Measurements from ENCODE around the gene CDH22. TPM values are rescaled to one million over a fixed set of nuclear protein-coding genes. Genes with fewer than 3 reads are reported as not detected.

CDH22 gene
- total RNA-seq, 2 donors from 2014 or later: 0.22 to 0.77 TPM

DNA sequence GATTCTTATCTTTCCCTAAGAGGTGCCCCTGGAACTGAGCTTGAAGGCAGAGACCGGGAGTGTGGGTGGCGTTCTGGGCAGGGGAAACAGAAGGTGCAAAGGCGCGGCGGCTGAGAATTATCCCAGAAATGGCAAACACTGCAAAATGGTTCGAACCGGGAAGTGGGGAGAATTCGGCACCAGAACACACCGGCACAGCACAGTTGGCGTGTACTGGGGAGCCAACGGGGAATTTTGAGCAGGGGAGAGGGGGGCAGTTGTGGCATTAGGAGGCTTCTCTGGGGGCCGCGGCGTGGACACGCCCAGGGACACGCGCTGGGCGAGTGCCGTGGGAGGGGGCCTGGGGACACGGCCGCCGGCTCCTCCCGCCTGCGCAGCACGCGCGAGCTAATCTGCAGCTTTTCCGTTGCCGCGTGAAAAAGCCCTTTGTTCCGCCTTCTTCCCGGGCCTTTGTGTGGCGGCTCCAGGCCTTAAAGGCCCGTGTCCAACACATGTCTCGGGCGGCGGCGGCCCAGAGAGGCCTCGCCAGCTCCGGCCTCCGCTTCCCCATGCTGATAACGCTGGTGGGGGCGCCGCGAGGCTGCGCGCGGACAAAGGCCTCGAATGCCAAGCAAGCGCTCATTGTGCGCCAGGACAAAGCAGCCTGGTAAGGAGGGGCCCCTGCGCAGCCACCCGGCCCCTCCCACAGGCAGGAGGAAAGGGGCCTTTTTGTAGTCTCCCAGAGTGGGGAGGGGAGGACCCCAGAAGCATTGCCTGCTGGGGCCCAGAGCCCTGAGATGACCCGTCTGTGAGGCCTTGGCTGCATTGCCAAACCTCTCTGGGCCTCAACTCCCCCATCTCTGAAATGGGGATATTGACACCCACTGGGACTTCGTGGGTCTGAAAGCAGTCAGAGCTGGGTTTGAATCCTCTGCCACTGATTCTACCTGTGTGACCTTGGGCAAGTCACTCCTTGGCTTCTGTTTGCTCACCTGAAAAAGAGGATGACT lies 107.4 kb downstream of the CDH22 start:
- no peaks in the 10 kb centered on the region for H3K4me1 ChIP-seq (ENCODE audit: control insufficient read depth, insufficient read depth, low read length)
- no peak overlapping the region for H3K4me3 ChIP-seq (ENCODE audit: low read length)
- no peak for DNase-seq
- TF ChIP-seq, protein P1, sequence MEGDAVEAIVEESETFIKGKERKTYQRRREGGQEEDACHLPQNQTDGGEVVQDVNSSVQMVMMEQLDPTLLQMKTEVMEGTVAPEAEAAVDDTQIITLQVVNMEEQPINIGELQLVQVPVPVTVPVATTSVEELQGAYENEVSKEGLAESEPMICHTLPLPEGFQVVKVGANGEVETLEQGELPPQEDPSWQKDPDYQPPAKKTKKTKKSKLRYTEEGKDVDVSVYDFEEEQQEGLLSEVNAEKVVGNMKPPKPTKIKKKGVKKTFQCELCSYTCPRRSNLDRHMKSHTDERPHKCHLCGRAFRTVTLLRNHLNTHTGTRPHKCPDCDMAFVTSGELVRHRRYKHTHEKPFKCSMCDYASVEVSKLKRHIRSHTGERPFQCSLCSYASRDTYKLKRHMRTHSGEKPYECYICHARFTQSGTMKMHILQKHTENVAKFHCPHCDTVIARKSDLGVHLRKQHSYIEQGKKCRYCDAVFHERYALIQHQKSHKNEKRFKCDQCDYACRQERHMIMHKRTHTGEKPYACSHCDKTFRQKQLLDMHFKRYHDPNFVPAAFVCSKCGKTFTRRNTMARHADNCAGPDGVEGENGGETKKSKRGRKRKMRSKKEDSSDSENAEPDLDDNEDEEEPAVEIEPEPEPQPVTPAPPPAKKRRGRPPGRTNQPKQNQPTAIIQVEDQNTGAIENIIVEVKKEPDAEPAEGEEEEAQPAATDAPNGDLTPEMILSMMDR (conservative IDR thresholded peaks at IDR 0.05): no peak
- peaks cover 12% of the 10 kb centered on the region for H3K4me1 Mint-ChIP-seq
- H3K36me3 ChIP-seq (ENCODE audit: control insufficient read depth, insufficient read depth, low read length): no peaks in the 10 kb centered on the region
- H3K27me3 Mint-ChIP-seq (ENCODE audit: insufficient read depth): peaks cover 24% of the 10 kb centered on the region
- no peaks in the 10 kb centered on the region for H3K27me3 ChIP-seq (ENCODE audit: control insufficient read depth, insufficient read depth, low read length, poor library complexity, severe bottlenecking)
- peaks cover 2% of the 10 kb centered on the region for H3K9me3 Mint-ChIP-seq
- peak overlapping the region; percentile 68 for H3K27ac ChIP-seq (ENCODE audit: low read depth, low read length)
- no peaks in the 10 kb centered on the region for H3K36me3 Mint-ChIP-seq (ENCODE audit: low read depth)
- WGBS, 2 experiments (ENCODE audit: insufficient coverage in 1 of 2, insufficient read length in 1 of 2): 94 to 95% methylated on average over 28 to 55 of the region's 55 CpGs
- H3K9ac ChIP-seq (ENCODE audit: extremely low read depth, low read length, poor library complexity, severe bottlenecking): no peak overlapping the region
- H3K4me3 Mint-ChIP-seq: no peak overlapping the region
- no peaks in the 10 kb centered on the region for H3K9me3 ChIP-seq (ENCODE audit: control insufficient read depth, low read length)
- H3K27ac Mint-ChIP-seq: no peak overlapping the region

DNA sequence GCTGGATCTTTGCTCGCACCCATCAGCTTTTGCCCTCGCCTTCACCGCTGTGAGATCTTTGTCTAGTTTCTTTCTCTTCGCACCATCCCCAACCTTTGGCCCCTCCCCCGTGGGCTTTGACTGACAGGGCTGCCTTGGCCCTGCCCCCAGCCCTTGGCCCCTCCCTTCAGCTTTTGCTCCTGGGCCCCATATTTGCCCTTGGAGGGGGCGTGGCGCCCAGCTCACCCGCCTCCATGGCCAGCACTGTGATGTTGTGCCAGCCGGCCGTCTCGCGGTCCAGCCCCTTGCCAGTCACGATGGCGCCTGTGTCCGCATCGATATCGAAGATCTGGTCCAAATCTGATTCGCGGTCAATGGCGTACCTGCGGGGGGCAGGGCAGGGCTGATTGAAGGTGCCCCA lies 109.1 kb downstream of the CDH22 start:
- Mint-ChIP-seq H3K4me3 (no peak overlapping the region), H3K27me3 (ENCODE audit: insufficient read depth) (peaks cover 20% of the 10 kb centered on the region), H3K27ac (no peak overlapping the region), H3K4me1 (peaks cover 9% of the 10 kb centered on the region), H3K36me3 (ENCODE audit: low read depth) (no peaks in the 10 kb centered on the region), H3K9me3 (peaks cover 2% of the 10 kb centered on the region)
- Histone ChIP-seq H3K4me3 (ENCODE audit: low read length) (no peak overlapping the region), H3K9ac (ENCODE audit: extremely low read depth, low read length, poor library complexity, severe bottlenecking) (no peak overlapping the region), H3K4me1 (ENCODE audit: control insufficient read depth, insufficient read depth, low read length) (no peaks in the 10 kb centered on the region), H3K9me3 (ENCODE audit: control insufficient read depth, low read length) (no peaks in the 10 kb centered on the region), H3K27me3 (ENCODE audit: control insufficient read depth, insufficient read depth, low read length, poor library complexity, severe bottlenecking) (no peaks in the 10 kb centered on the region), H3K36me3 (ENCODE audit: control insufficient read depth, insufficient read depth, low read length) (no peaks in the 10 kb centered on the region), H3K27ac (ENCODE audit: low read depth, low read length) (no peak overlapping the region)
- WGBS, 2 experiments (ENCODE audit: insufficient coverage in 1 of 2, insufficient read length in 1 of 2): 84 to 93% methylated on average over 14 to 21 of the region's 21 CpGs
- TF ChIP-seq, protein P1 (conservative IDR thresholded peaks at IDR 0.05): no peak
- peak; percentile 93 for DNase-seq

DNA sequence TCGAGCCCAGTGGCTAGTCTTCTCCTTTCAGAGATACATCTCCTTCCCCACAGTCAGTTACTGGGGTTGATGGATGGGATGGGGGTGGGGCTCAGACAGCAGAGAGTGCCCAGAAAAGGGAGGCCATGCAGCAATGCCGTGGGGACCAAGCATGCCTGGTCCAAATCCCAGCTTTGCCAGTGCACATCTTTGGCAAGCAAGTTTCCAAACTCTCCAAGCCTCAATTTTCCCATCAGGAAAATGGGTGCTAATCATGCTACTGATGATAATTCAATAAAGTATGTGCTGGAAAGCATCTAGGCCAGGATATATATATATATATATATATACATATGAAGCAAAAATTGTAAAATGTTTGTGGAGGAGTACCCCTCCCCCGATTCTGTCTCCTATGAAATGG lies 111.3 kb downstream of the CDH22 start:
- Histone ChIP-seq H3K27me3 (ENCODE audit: control insufficient read depth, insufficient read depth, low read length, poor library complexity, severe bottlenecking) (no peaks in the 10 kb centered on the region), H3K9me3 (ENCODE audit: control insufficient read depth, low read length) (no peaks in the 10 kb centered on the region), H3K4me1 (ENCODE audit: control insufficient read depth, insufficient read depth, low read length) (no peaks in the 10 kb centered on the region), H3K36me3 (ENCODE audit: control insufficient read depth, insufficient read depth, low read length) (no peaks in the 10 kb centered on the region), H3K27ac (ENCODE audit: low read depth, low read length) (no peak overlapping the region), H3K4me3 (ENCODE audit: low read length) (no peak overlapping the region), H3K9ac (ENCODE audit: extremely low read depth, low read length, poor library complexity, severe bottlenecking) (no peak overlapping the region)
- DNase-seq: no peak
- Mint-ChIP-seq H3K4me1 (peaks cover 6% of the 10 kb centered on the region), H3K27ac (no peak overlapping the region), H3K36me3 (ENCODE audit: low read depth) (no peaks in the 10 kb centered on the region), H3K4me3 (no peak overlapping the region), H3K27me3 (ENCODE audit: insufficient read depth) (peaks cover 19% of the 10 kb centered on the region), H3K9me3 (peaks cover 2% of the 10 kb centered on the region)
- WGBS, 2 experiments (ENCODE audit: insufficient coverage in 1 of 2, insufficient read length in 1 of 2): 73 to 80% methylated on average over 1 to 2 of the region's 3 CpGs
- TF ChIP-seq, protein P1 (conservative IDR thresholded peaks at IDR 0.05): no peak
